B cell (primary cell): ENCODE results near the gene TCERG1L. TPM values are rescaled to one million over a fixed set of nuclear protein-coding genes. Genes with fewer than 3 reads are reported as not detected.

Source experiments
- ATAC-seq: fragments of 200-7000 bp; cut with Tn5 transposase; one replicate; pipeline ENCODE4 v1.10.0; 2021; ENCODE audit warnings: low read depth, mild to moderate bottlenecking, moderate number of reproducible peaks, moderate library complexity
- CTCF ChIA-PET: fragments of 350-600 bp; sonication (Branson Sonifier 250); formaldehyde crosslinking; loops from one replicate; lab custom pipeline; 2021; ENCODE audit warnings: antibody characterized with exemption, inconsistent platforms; lab: Charles Lee
- POLR2A ChIA-PET: fragments of 350-600 bp; sonication (Branson Sonifier 250); formaldehyde crosslinking; loops from one replicate; lab custom pipeline; 2021; ENCODE audit warnings: antibody characterized with exemption; lab: Charles Lee
- DNase-seq: peaks from one replicate; pipeline ENCODE4 v3.0.0; 2013
- H2AFZ ChIP-seq: 2 replicates; pipeline ENCODE4 v1.6.1; 2012; ENCODE audit warnings: mild to moderate bottlenecking, low read depth, low read length; ENCODE audit not compliant: insufficient read depth, poor library complexity, severe bottlenecking
- H3K27ac ChIP-seq, 2 donors: 1 replicate in 1 of 2; 2 replicates in 1 of 2; pipeline ENCODE4 v1.5.1; 2012 to 2013; ENCODE audit warnings: low read length in 2 of 2, mild to moderate bottlenecking in 2 of 2, moderate library complexity in 1 of 2
- H3K27me3 ChIP-seq, 4 experiments: fragments of 200-600 bp in 1 of 4; sonication (generic) in 1 of 4; replicated peaks in 1 of 4; 1 replicate in 2 of 4; 2 replicates in 2 of 4; pipeline versions ENCODE4 v1.6.1 to v1.7.0; 2013 to 2016; ENCODE audit warnings: low read length in 3 of 4, mild to moderate bottlenecking in 2 of 4, mixed read lengths in 1 of 4, moderate library complexity in 1 of 4; ENCODE audit not compliant: insufficient read depth in 4 of 4, control insufficient read depth in 3 of 4; ENCODE audit errors: control extremely low read depth in 1 of 4
- H3K36me3 ChIP-seq, 2 experiments: replicated peaks in 1 of 2; 1 replicate in 1 of 2; 2 replicates in 1 of 2; pipeline versions ENCODE4 v1.6.1 to v1.7.1; 2013; ENCODE audit warnings: low read length in 1 of 2; ENCODE audit not compliant: insufficient read depth in 2 of 2, control insufficient read depth in 1 of 2; ENCODE audit errors: control extremely low read depth in 1 of 2, extremely low read depth in 1 of 2
- H3K4me1 ChIP-seq, 2 donors: fragments of 200-600 bp in 1 of 2; sonication (generic) in 1 of 2; 1 replicate in 1 of 2; 2 replicates in 1 of 2; pipeline versions ENCODE4 v1.5.1 to v1.6.1; 2013 to 2017; ENCODE audit warnings: low read length in 2 of 2; ENCODE audit not compliant: control insufficient read depth in 2 of 2, insufficient read depth in 2 of 2
- H3K4me2 ChIP-seq: replicated peaks from 2 replicates; pipeline ENCODE3; 2012; ENCODE audit warnings: mild to moderate bottlenecking, low read depth, low read length; ENCODE audit not compliant: poor library complexity, severe bottlenecking
- H3K4me3 ChIP-seq, 5 experiments: fragments of 200-600 bp in 1 of 5; sonication (generic) in 1 of 5; 1 replicate in 3 of 5; 2 replicates in 2 of 5; pipeline versions ENCODE4 v1.5.1 to v1.7.0; 2011 to 2016; ENCODE audit warnings: low read length in 4 of 5, mild to moderate bottlenecking in 4 of 5, low read depth in 2 of 5, control low read depth in 1 of 5, moderate library complexity in 1 of 5; ENCODE audit not compliant: insufficient read depth in 1 of 5; ENCODE audit errors: control extremely low read depth in 1 of 5, extremely low read depth in 1 of 5
- H3K79me2 ChIP-seq: fragments of 200-600 bp; sonication (generic); one replicate; pipeline ENCODE4 v1.6.0; 2016; ENCODE audit warnings: low read length; ENCODE audit not compliant: control insufficient read depth, insufficient read depth
- H3K9ac ChIP-seq: fragments of 200-600 bp; sonication (generic); 2 replicates; pipeline ENCODE4 v1.6.1; 2017; ENCODE audit warnings: mild to moderate bottlenecking, low read length, moderate library complexity
- H3K9me3 ChIP-seq, 3 donors: one replicate each; pipeline versions ENCODE4 v1.6.1 to v1.7.1; 2013; ENCODE audit warnings: low read length in 2 of 3; ENCODE audit not compliant: control insufficient read depth in 2 of 3, insufficient read depth in 1 of 3; ENCODE audit errors: control extremely low read depth in 1 of 3
- H4K20me1 ChIP-seq: 2 replicates; pipeline ENCODE4 v1.6.0; 2012; ENCODE audit warnings: mild to moderate bottlenecking, low read length; ENCODE audit not compliant: insufficient read depth, control insufficient read depth, poor library complexity, severe bottlenecking
- H3K27ac Mint-ChIP-seq: one replicate; pipeline ENCODE4 v1.8.0; 2021; ENCODE audit warnings: mixed read lengths
- H3K27me3 Mint-ChIP-seq: one replicate; pipeline ENCODE4 v1.8.0; 2021; ENCODE audit warnings: mixed read lengths
- H3K4me1 Mint-ChIP-seq: one replicate; pipeline ENCODE4 v1.8.0; 2021; ENCODE audit warnings: mixed read lengths
- H3K4me3 Mint-ChIP-seq: one replicate; pipeline ENCODE4 v1.8.0; 2021; ENCODE audit warnings: mixed read lengths
- H3K9me3 Mint-ChIP-seq: one replicate; pipeline ENCODE4 v1.8.0; 2022; ENCODE audit warnings: mixed read lengths; ENCODE audit not compliant: insufficient read depth
- CTCF ChIP-seq: fragments of 200-600 bp; IDR thresholded peaks from one replicate; pipeline ENCODE4 v1.8.0; 2022; ENCODE audit warnings: antibody characterized with exemption, mild to moderate bottlenecking
- EZH2 ChIP-seq: IDR thresholded peaks from 2 replicates; pipeline ENCODE4 v1.6.1; 2012; ENCODE audit warnings: borderline replicate concordance, low read depth, mild to moderate bottlenecking, moderate library complexity, low read length; ENCODE audit not compliant: insufficient read depth, poor library complexity, severe bottlenecking
- WGBS: methylation state at CpG from one replicate; pipeline ENCODE4 v1.1.5; 2013; ENCODE audit warnings: missing lambda C conversion rate; ENCODE audit not compliant: insufficient coverage; 5-methylcytosine and 5-hydroxymethylcytosine counted together
- intact Hi-C: fragments of 100-400 bp; cut with micrococcal nuclease; formaldehyde crosslinking; loops from one replicate; pipeline ENCODE4 v1.10.0; 2022
- polyA plus RNA-seq: library from polyadenylated mRNA; depleted of rRNA; stranded (reverse); fragments of >200 nt; gene quantifications from 2 replicates; pipeline ENCODE4 v1.2.3, GENCODE V29; 2012
- total RNA-seq, 2 donors: library from RNA; stranded (reverse); fragments of 120-200 nt in 1 of 2; gene quantifications; 1 replicate in 1 of 2; 2 replicates in 1 of 2; pipeline versions ENCODE4 v1.2.3 to v1.2.4, GENCODE V29; 2013 to 2022

Gene TCERG1L
- total and polyA plus RNA-seq, 2 donors (not counting 1 experiment from before 2014, with no cell fraction given), result 0.10 TPM; not detected in 1

DNA sequence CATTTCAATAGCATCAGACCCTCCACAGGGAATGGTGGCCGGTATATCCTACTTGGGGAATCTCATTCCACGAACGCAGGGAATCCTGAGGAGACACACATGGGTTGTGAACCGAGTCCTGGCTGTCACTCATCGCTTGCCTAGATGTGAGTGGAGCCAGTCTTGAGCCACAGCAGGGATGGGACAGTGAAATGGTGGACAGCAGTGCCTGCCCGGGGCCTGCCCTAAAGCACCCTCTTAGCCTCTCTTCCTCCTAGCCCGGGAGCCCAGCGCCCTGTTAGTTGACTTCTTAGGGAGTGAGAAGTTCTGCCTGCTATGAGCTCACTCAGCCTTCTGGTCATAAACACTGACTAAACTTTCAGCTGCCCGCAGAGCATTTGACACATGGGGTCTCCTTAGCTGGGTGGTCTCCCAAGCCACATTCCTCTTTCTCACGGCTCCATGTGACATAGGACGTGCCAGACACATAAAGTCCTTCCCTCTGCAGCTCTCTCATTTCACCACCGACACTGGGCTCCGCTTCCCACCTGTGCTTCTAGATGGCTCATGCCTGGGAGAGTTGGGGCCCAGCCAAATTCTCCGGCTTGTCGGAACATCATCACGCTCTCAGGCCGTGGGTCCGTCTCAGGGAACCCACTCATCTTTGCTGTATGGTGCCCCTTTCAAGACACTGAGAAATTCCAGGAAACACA is 60.9 kb downstream of the TCERG1L start:
- Histone ChIP-seq H3K4me1 (no peaks in the 10 kb centered on the region), H3K9ac (no peak overlapping the region), H3K4me3 (no peak overlapping the region), H3K27me3 (no peaks in the 10 kb centered on the region), H3K27ac (no peak overlapping the region), H2AFZ (no peak overlapping the region), H3K36me3 (no peaks in the 10 kb centered on the region), H3K9me3 (peaks cover 0 to 11% (median 0%) of the 10 kb centered on the region in 3 donors), H4K20me1 (no peaks in the 10 kb centered on the region), H3K79me2 (no peaks in the 10 kb centered on the region), H3K4me2 (no peak overlapping the region)
- no peak for DNase-seq
- intact Hi-C loops, result no loop called here
- Mint-ChIP-seq H3K27ac (no peak overlapping the region), H3K4me3 (no peak overlapping the region), H3K9me3 (no peaks in the 10 kb centered on the region), H3K27me3 (no peaks in the 10 kb centered on the region), H3K4me1 (no peaks in the 10 kb centered on the region)
- TF ChIP-seq EZH2, result no peak
- no peak for TF ChIP-seq CTCF
- 59% methylated on average over 15 of the region's 18 CpGs for WGBS
- ChIA-PET CTCF (no interaction called here), POLR2A (no interaction called here)
- no peak for ATAC-seq

- Histone ChIP-seq H3K27ac (no peak overlapping the region), H3K36me3 (no peaks in the 10 kb centered on the region), H3K79me2 (no peaks in the 10 kb centered on the region), H3K9me3 (peaks cover 0 to 15% (median 0%) of the 10 kb centered on the region in 3 donors), H3K4me2 (no peak overlapping the region), H4K20me1 (no peaks in the 10 kb centered on the region), H2AFZ (no peak overlapping the region), H3K4me3 (no peak overlapping the region), H3K9ac (no peak overlapping the region), H3K27me3 (no peaks in the 10 kb centered on the region), H3K4me1 (no peaks in the 10 kb centered on the region)
- ChIA-PET POLR2A (no interaction called here), CTCF (no interaction called here)
- DNase-seq, result no peak
- H3K9me3 Mint-ChIP-seq, result no peaks in the 10 kb centered on the region
- ATAC-seq, result no peak
- no peaks in the 10 kb centered on the region for H3K4me1 Mint-ChIP-seq
- H3K27me3 Mint-ChIP-seq, result no peaks in the 10 kb centered on the region
- no peak overlapping the region for H3K27ac Mint-ChIP-seq
- WGBS, result 56% methylated on average over 10 of the region's 14 CpGs
- intact Hi-C loops, result no loop called here
- no peak overlapping the region for H3K4me3 Mint-ChIP-seq
- TF ChIP-seq EZH2, result no peak
- TF ChIP-seq CTCF, result no peak
Observed at GRCh38 chr10:131249955-131250344, 61.6 kb downstream of the TCERG1L start.
